HEK293 (cell line): ENCODE measurements around the gene ITGB1.

Experiments used
- CTCF ChIA-PET: fragments of 350-600 bp; formaldehyde crosslinking; extraction: SDS; loops from one replicate; lab custom pipeline; 2021; ENCODE audit warnings: antibody characterized with exemption; lab: Yijun Ruan, JAX
- POLR2A ChIA-PET: fragments of 300-600 bp; formaldehyde crosslinking; extraction: SDS; loops from one replicate; lab custom pipeline; 2020; ENCODE audit warnings: antibody characterized with exemption, inconsistent platforms; lab: Yijun Ruan, JAX
- H3K27ac ChIP-seq: fragments of 200-500 bp; sonication (Bioruptor generic); 2 replicates; pipeline ENCODE4 v1.5.1; 2014; ENCODE audit warnings: low read depth, low read length, control low read depth, inconsistent platforms; ENCODE audit errors: extremely low read depth
- H3K36me3 ChIP-seq, 2 experiments: fragments of 200-500 bp in 1 of 2; sonication (Bioruptor generic) in 1 of 2; 1 replicate in 1 of 2; 2 replicates in 1 of 2; pipeline ENCODE4 v1.5.1; 2014 to 2017; ENCODE audit warnings: inconsistent platforms in 2 of 2, low read length in 2 of 2; ENCODE audit not compliant: control insufficient read depth in 2 of 2, insufficient read depth in 1 of 2
- H3K4me1 ChIP-seq: fragments of 200-500 bp; sonication (Bioruptor generic); 2 replicates; pipeline ENCODE4 v1.5.1; 2014; ENCODE audit warnings: mild to moderate bottlenecking, low read length, inconsistent platforms; ENCODE audit not compliant: control insufficient read depth, insufficient read depth
- H3K4me3 ChIP-seq: 2 replicates; pipeline ENCODE4 v1.5.1; 2011; ENCODE audit warnings: low read depth, mild to moderate bottlenecking, control low read depth, low read length, moderate library complexity
- H3K9me3 ChIP-seq: fragments of 200-500 bp; sonication (Bioruptor generic); 2 replicates; pipeline ENCODE4 v1.5.1; 2014; ENCODE audit warnings: low read depth, low read length, inconsistent platforms; ENCODE audit not compliant: control insufficient read depth, insufficient read depth
- EGR2 ChIP-seq: fragments of 450-650 bp; formaldehyde crosslinking; IDR thresholded peaks from 2 replicates; pipeline ENCODE4 v1.5.1; 2016; ENCODE audit warnings: low read depth, missing biosample characterization, missing genetic modification characterization
- PRDM1 ChIP-seq: fragments of 450-650 bp; formaldehyde crosslinking; IDR thresholded peaks from 2 replicates; pipeline ENCODE4; 2016; ENCODE audit warnings: missing biosample characterization, missing genetic modification characterization
- ZFHX2 ChIP-seq: fragments of 450-650 bp; formaldehyde crosslinking; conservative IDR thresholded peaks from 2 replicates; pipeline ENCODE4 v1.5.1; 2016; ENCODE audit warnings: missing biosample characterization, missing genetic modification characterization
- ZNF133 ChIP-seq: fragments of 450-650 bp; formaldehyde crosslinking; IDR thresholded peaks from 2 replicates; pipeline ENCODE4 v1.5.1; 2016; ENCODE audit warnings: missing biosample characterization, missing genetic modification characterization
- ZNF2 ChIP-seq: fragments of 450-650 bp; formaldehyde crosslinking; IDR thresholded peaks from 2 replicates; pipeline ENCODE4 v1.5.1; 2016; ENCODE audit warnings: missing biosample characterization, missing genetic modification characterization
- ZNF214 ChIP-seq: fragments of 450-650 bp; formaldehyde crosslinking; IDR thresholded peaks from 2 replicates; pipeline ENCODE4 v1.5.1; 2017; ENCODE audit warnings: missing biosample characterization, mild to moderate bottlenecking, missing genetic modification characterization, borderline replicate concordance
- ZNF239 ChIP-seq: fragments of 450-650 bp; formaldehyde crosslinking; IDR thresholded peaks from 2 replicates; pipeline ENCODE4 v1.5.1; 2016; ENCODE audit warnings: missing biosample characterization, missing genetic modification characterization
- ZNF24 ChIP-seq: fragments of 450-650 bp; formaldehyde crosslinking; IDR thresholded peaks from 2 replicates; pipeline ENCODE4 v1.5.1; 2016; ENCODE audit warnings: missing biosample characterization, missing genetic modification characterization
- ZNF302 ChIP-seq: fragments of 450-650 bp; formaldehyde crosslinking; IDR thresholded peaks from 2 replicates; pipeline ENCODE4 v1.5.1; 2016; ENCODE audit warnings: missing biosample characterization, missing genetic modification characterization, low read depth
- ZNF433 ChIP-seq: fragments of 450-650 bp; formaldehyde crosslinking; IDR thresholded peaks from 2 replicates; pipeline ENCODE4 v1.5.1; 2016; ENCODE audit warnings: missing biosample characterization, missing genetic modification characterization, low read depth
- ZNF501 ChIP-seq: fragments of 450-650 bp; formaldehyde crosslinking; IDR thresholded peaks from 2 replicates; pipeline ENCODE4 v1.5.1; 2016; ENCODE audit warnings: missing biosample characterization, missing genetic modification characterization
- ZNF510 ChIP-seq: fragments of 450-650 bp; formaldehyde crosslinking; IDR thresholded peaks from 2 replicates; pipeline ENCODE4 v1.5.1; 2018; ENCODE audit warnings: mild to moderate bottlenecking, missing genetic modification characterization, missing biosample characterization; ENCODE audit not compliant: insufficient replicate concordance
- ZNF544 ChIP-seq: fragments of 450-650 bp; formaldehyde crosslinking; IDR thresholded peaks from 2 replicates; pipeline ENCODE4 v1.5.0; 2017; ENCODE audit warnings: missing biosample characterization, missing genetic modification characterization
- ZNF629 ChIP-seq: fragments of 450-650 bp; formaldehyde crosslinking; IDR thresholded peaks from 2 replicates; pipeline ENCODE4 v1.5.1; 2017; ENCODE audit warnings: missing biosample characterization, missing genetic modification characterization
- ZNF707 ChIP-seq: fragments of 450-650 bp; formaldehyde crosslinking; IDR thresholded peaks from 2 replicates; pipeline ENCODE4 v1.5.1; 2016; ENCODE audit warnings: missing biosample characterization, missing genetic modification characterization
- ZXDB ChIP-seq: fragments of 450-650 bp; formaldehyde crosslinking; IDR thresholded peaks from 2 replicates; pipeline ENCODE4 v1.5.1; 2016; ENCODE audit warnings: missing biosample characterization, missing genetic modification characterization
- TF ChIP-seq, protein P1 (sequence below): fragments of 450-650 bp; formaldehyde crosslinking; IDR thresholded peaks from 2 replicates; pipeline ENCODE4; 2016; ENCODE audit warnings: missing biosample characterization, missing genetic modification characterization
- TF ChIP-seq, protein P2 (sequence below): fragments of 450-650 bp; formaldehyde crosslinking; IDR thresholded peaks from 2 replicates; pipeline ENCODE4 v1.5.1; 2016; ENCODE audit warnings: missing biosample characterization, missing genetic modification characterization, low read depth
- TF ChIP-seq, protein P3 (sequence below): IDR thresholded peaks from 2 replicates; pipeline ENCODE4 v1.6.1; 2011; ENCODE audit warnings: mild to moderate bottlenecking, low read depth, low read length, borderline replicate concordance
- TF ChIP-seq, protein P4 (sequence below): fragments of 450-650 bp; formaldehyde crosslinking; optimal IDR thresholded peaks from 2 replicates; pipeline ENCODE3; 2016; ENCODE audit warnings: missing biosample characterization, mild to moderate bottlenecking, missing genetic modification characterization

The ITGB1 gene

DNA sequence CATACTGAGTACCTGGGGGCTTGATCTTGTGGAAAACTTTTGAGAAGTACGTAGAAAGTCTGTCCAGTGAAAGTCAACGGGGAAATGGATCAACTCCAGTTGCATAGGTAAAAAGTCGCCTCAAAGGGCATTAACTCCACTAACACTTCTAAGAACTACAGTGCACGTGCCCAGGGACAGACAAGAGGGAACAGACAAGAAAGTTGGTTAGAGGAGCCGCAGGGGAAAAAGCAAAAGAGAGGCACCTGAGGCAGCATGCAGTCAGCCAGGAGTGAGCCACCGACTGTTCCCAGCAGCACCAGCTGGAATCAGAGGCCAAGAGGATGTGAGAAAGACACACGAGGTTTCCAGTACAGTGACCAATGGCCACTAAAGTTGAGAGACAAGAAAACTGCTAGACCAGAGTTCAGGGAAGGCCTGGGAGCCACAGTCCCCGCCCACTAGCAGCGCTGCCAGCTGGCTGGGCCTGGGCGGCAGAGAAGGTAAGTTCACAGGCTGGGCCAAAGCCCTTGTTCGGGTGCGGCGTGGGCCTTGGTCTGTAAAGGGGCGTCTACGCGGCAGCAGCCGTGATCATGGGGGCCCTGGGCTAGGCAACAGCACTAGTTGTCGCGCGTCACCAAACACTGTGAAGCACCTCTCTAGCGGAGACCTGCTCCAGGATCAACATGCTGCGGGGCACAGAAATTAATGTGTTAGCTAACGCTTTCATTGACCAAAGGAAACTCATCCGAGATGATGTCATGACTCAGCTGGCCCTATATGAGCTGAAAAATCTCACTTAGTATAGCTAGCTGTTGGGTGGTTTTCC, 14.0 kb downstream of the ITGB1 start:
- TF ChIP-seq, protein P1, sequence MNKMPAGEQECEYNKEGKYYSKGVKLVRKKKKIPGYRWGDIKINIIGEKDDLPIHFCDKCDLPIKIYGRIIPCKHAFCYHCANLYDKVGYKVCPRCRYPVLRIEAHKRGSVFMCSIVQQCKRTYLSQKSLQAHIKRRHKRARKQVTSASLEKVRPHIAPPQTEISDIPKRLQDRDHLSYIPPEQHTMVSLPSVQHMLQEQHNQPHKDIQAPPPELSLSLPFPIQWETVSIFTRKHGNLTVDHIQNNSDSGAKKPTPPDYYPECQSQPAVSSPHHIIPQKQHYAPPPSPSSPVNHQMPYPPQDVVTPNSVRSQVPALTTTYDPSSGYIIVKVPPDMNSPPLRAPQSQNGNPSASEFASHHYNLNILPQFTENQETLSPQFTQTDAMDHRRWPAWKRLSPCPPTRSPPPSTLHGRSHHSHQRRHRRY (tag by site-specific recombination) = no peak
- TF ChIP-seq EGR2 (0 out of 2 replicates have a peak, but pooled peaks have one; percentile 9), ZNF2 (tag by site-specific recombination) (no peak), ZXDB (tag by site-specific recombination) (no peak), ZNF133 (tag by site-specific recombination) (no peak), ZNF629 (peak; percentile 50; the same call in 1 of the 2 replicates), ZFHX2 (peak; percentile 17; the same call in 1 of the 2 replicates), ZNF24 (tag by site-specific recombination) (no peak)
- TF ChIP-seq, protein P2, sequence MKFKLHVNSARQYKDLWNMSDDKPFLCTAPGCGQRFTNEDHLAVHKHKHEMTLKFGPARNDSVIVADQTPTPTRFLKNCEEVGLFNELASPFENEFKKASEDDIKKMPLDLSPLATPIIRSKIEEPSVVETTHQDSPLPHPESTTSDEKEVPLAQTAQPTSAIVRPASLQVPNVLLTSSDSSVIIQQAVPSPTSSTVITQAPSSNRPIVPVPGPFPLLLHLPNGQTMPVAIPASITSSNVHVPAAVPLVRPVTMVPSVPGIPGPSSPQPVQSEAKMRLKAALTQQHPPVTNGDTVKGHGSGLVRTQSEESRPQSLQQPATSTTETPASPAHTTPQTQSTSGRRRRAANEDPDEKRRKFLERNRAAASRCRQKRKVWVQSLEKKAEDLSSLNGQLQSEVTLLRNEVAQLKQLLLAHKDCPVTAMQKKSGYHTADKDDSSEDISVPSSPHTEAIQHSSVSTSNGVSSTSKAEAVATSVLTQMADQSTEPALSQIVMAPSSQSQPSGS = peak; percentile 80
- Histone ChIP-seq H3K9me3 (no peaks in the 10 kb centered on the region), H3K36me3 (no peaks in the 10 kb centered on the region), H3K4me1 (peaks cover 7% of the 10 kb centered on the region), H3K4me3 (no peak overlapping the region), H3K27ac (no peak overlapping the region)
- POLR2A ChIA-PET = interaction anchor here (0.5 kb wide), 1 partner anchor 158 kb away, joined by 3 read pairs; no protein-coding TSS in a partner anchor
- CTCF ChIA-PET = no interaction called here

DNA sequence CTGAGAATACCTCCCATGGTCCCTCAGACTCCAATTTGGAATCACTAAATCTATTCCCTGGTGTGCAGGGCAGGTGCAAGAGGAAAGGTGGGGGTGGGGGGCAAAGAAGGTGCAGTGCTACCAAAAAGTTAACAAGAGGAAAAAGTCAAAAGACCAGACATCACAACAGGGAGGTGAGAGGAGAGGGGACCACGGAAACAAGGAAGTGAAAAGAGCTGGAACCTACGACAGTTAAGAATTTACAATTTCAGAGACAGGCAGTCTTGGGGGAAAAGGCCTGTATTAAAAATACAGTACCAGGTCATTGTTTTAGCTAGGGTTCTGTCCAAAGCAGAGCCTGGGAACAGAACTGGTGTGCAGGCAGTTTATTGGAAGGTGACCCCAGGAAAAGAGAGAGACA, 14.6 kb downstream of the ITGB1 start:
- Histone ChIP-seq H3K9me3 (no peaks in the 10 kb centered on the region), H3K27ac (no peak overlapping the region), H3K4me3 (no peak overlapping the region), H3K4me1 (peaks cover 6% of the 10 kb centered on the region), H3K36me3 (no peaks in the 10 kb centered on the region)
- CTCF ChIA-PET = no interaction called here
- POLR2A ChIA-PET = interaction anchor here (0.5 kb wide), 1 partner anchor 159 kb away, joined by 3 read pairs; no protein-coding TSS in a partner anchor
- no peak for TF ChIP-seq ZNF239

DNA sequence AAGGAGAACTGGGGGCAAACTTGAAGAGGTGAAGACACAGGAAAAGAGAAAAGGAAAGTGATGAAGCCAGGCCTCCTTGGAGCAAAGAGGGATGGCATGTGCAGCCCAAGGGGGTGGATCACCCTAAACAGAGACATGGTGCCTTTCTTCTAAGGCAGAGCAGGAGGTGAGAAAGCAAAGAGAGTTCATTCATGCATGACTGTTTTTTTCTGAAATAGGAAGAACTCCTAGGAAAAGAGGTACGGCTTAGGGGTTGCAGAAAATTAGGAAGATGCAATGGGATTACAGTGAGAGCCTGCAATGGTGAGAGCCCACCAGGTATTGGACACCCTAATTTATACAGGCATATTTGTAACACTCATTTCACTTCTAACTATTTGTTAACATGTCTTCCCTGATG, 15.9 kb downstream of the ITGB1 start:
- Histone ChIP-seq H3K27ac (no peak overlapping the region), H3K36me3 (no peaks in the 10 kb centered on the region), H3K4me1 (peaks cover 13% of the 10 kb centered on the region), H3K4me3 (no peak overlapping the region), H3K9me3 (no peaks in the 10 kb centered on the region)
- CTCF ChIA-PET = no interaction called here
- POLR2A ChIA-PET = interaction anchor here (0.8 kb wide), 1 partner anchor 15 kb away, joined by 3 read pairs; no protein-coding TSS in a partner anchor
- TF ChIP-seq ZNF707 (tag by site-specific recombination) (no peak), PRDM1 (tag by site-specific recombination) (peak; percentile 63)

DNA sequence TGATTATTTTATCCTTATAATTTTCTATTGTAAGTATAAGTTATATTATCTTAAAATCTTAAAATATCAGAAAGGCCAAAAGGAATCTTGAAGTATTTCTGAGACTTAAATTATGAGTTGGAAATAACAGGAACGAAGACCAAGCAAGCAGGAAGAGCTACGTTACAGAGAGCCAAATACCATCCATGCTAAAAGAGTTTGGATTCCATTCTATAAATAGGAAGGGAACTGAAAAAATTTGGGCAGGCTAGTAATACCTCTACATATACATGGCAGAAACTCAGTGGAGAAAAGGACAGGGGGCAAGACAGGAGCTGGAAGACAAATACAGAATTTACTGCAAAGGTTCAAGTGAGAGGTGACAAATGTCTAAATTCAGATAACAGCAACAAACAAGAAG, 16.7 kb downstream of the ITGB1 start:
- Histone ChIP-seq H3K4me1 (peaks cover 13% of the 10 kb centered on the region), H3K9me3 (no peaks in the 10 kb centered on the region), H3K27ac (no peak overlapping the region), H3K36me3 (no peaks in the 10 kb centered on the region), H3K4me3 (no peak overlapping the region)
- ChIA-PET POLR2A (interaction anchor here (0.5 to 0.8 kb wide), 2 partner anchors 16 to 21 kb away, joined by 3 to 4 read pairs; no protein-coding TSS in a partner anchor), CTCF (interaction anchor here (0.7 kb wide), 1 partner anchor 86 kb away, joined by 3 read pairs; no protein-coding TSS in a partner anchor)
- TF ChIP-seq, protein P3, sequence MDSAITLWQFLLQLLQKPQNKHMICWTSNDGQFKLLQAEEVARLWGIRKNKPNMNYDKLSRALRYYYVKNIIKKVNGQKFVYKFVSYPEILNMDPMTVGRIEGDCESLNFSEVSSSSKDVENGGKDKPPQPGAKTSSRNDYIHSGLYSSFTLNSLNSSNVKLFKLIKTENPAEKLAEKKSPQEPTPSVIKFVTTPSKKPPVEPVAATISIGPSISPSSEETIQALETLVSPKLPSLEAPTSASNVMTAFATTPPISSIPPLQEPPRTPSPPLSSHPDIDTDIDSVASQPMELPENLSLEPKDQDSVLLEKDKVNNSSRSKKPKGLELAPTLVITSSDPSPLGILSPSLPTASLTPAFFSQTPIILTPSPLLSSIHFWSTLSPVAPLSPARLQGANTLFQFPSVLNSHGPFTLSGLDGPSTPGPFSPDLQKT = no peak
- no peak for TF ChIP-seq ZNF501 (tag by site-specific recombination)
- TF ChIP-seq ZNF433 (tag by site-specific recombination) = no peak
- no peak for TF ChIP-seq ZNF302 (tag by site-specific recombination)
- TF ChIP-seq, protein P4, sequence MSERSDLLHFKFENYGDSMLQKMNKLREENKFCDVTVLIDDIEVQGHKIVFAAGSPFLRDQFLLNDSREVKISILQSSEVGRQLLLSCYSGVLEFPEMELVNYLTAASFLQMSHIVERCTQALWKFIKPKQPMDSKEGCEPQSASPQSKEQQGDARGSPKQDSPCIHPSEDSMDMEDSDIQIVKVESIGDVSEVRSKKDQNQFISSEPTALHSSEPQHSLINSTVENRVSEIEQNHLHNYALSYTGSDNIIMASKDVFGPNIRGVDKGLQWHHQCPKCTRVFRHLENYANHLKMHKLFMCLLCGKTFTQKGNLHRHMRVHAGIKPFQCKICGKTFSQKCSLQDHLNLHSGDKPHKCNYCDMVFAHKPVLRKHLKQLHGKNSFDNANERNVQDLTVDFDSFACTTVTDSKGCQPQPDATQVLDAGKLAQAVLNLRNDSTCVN (tag by site-specific recombination) = no peak
- TF ChIP-seq ZNF214 (tag by site-specific recombination) = no peak
- no peak for TF ChIP-seq ZNF510
- no peak for TF ChIP-seq ZNF544 (tag by site-specific recombination)
